ENCODE results near the gene KCNH2. TPM values are rescaled to one million over a fixed set of nuclear protein-coding genes. Genes with fewer than 3 reads are reported as not detected.

KCNH2 gene
- total and polyA plus RNA-seq, 4 donors = 0.43 to 2.0 (median 1.3) TPM

GRCh38 chr7:150927157-150927955 is 50.8 kb downstream of the KCNH2 start:
- no peak overlapping the region for H3K9ac ChIP-seq (ENCODE audit: insufficient read depth in 1 of 2, low read length in 2 of 2)
- no peak overlapping the region for H3K4me3 ChIP-seq
- TF ChIP-seq CTCF (IDR thresholded peaks at IDR 0.05; ENCODE audit: control extremely low read depth, extremely low read depth) = no peak
- no peaks in the 10 kb centered on the region for H3K36me3 ChIP-seq (ENCODE audit: control insufficient read depth in 4 of 4, insufficient read depth in 4 of 4, low read length in 4 of 4)
- no peak overlapping the region for H3K27ac ChIP-seq (ENCODE audit: low read depth in 1 of 2, low read length in 1 of 2)
- ATAC-seq (ENCODE audit: insufficient read depth, low FRiP score) (no peak), DNase-seq (no peak)
- H3K27me3 ChIP-seq (ENCODE audit: control insufficient read depth in 3 of 3, insufficient read depth in 3 of 3, low read length in 2 of 3) = no peaks in the 10 kb centered on the region
- WGBS, 2 donors = 73 to 85% methylated on average over 6 of the region's 6 CpGs
- H3K9me3 ChIP-seq (ENCODE audit: control insufficient read depth in 4 of 4, insufficient read depth in 3 of 4, low read length in 3 of 4) = peaks cover 0 to 3% (median 0%) of the 10 kb centered on the region in 4 donors
- H3K4me1 ChIP-seq (ENCODE audit: control insufficient read depth in 5 of 5, insufficient read depth in 5 of 5, low read length in 5 of 5) = peaks cover 0 to 8% (median 0%) of the 10 kb centered on the region in 5 donors

GRCh38 chr7:150926066-150926465 is 52.1 kb downstream of the KCNH2 start:
- DNase-seq (no peak), ATAC-seq (ENCODE audit: insufficient read depth, low FRiP score) (no peak)
- Histone ChIP-seq H3K4me1 (ENCODE audit: control insufficient read depth in 5 of 5, insufficient read depth in 5 of 5, low read length in 5 of 5) (peaks cover 0 to 8% (median 0%) of the 10 kb centered on the region in 5 donors), H3K36me3 (ENCODE audit: control insufficient read depth in 4 of 4, insufficient read depth in 4 of 4, low read length in 4 of 4) (no peaks in the 10 kb centered on the region), H3K4me3 (no peak overlapping the region), H3K9me3 (ENCODE audit: control insufficient read depth in 4 of 4, insufficient read depth in 3 of 4, low read length in 3 of 4) (peaks cover 0 to 1% (median 0%) of the 10 kb centered on the region in 4 donors), H3K27me3 (ENCODE audit: control insufficient read depth in 3 of 3, insufficient read depth in 3 of 3, low read length in 2 of 3) (no peaks in the 10 kb centered on the region), H3K27ac (ENCODE audit: low read depth in 1 of 2, low read length in 1 of 2) (no peak overlapping the region), H3K9ac (ENCODE audit: insufficient read depth in 1 of 2, low read length in 2 of 2) (no peak overlapping the region)
- TF ChIP-seq CTCF (IDR thresholded peaks at IDR 0.05; ENCODE audit: control extremely low read depth, extremely low read depth) = no peak
- WGBS, 2 donors = 88 to 95% methylated on average over 7 of the region's 7 CpGs

GRCh38 chr7:150924369-150924781 is 53.7 kb downstream of the KCNH2 start:
- Histone ChIP-seq H3K4me1 (ENCODE audit: control insufficient read depth in 5 of 5, insufficient read depth in 5 of 5, low read length in 5 of 5) (peaks cover 0 to 8% (median 0%) of the 10 kb centered on the region in 5 donors), H3K36me3 (ENCODE audit: control insufficient read depth in 4 of 4, insufficient read depth in 4 of 4, low read length in 4 of 4) (no peaks in the 10 kb centered on the region), H3K27me3 (ENCODE audit: control insufficient read depth in 3 of 3, insufficient read depth in 3 of 3, low read length in 2 of 3) (peaks cover 0 to 3% (median 0%) of the 10 kb centered on the region in 3 donors), H3K4me3 (no peak overlapping the region), H3K27ac (ENCODE audit: low read depth in 1 of 2, low read length in 1 of 2) (no peak overlapping the region), H3K9ac (ENCODE audit: insufficient read depth in 1 of 2, low read length in 2 of 2) (no peak overlapping the region), H3K9me3 (ENCODE audit: control insufficient read depth in 4 of 4, insufficient read depth in 3 of 4, low read length in 3 of 4) (peaks cover 0 to 1% (median 0%) of the 10 kb centered on the region in 4 donors)
- no peak for TF ChIP-seq CTCF (IDR thresholded peaks at IDR 0.05; ENCODE audit: control extremely low read depth, extremely low read depth)
- no peak for ATAC-seq (ENCODE audit: insufficient read depth, low FRiP score)
- peak in 1 of 3 donors; percentile 32 for DNase-seq
- WGBS, 2 donors = 26 to 36% methylated on average over 10 of the region's 10 CpGs

Measured in lung (tissue), 12 donors.